K562 (cell line): ENCODE data around the gene ATXN2L. TPM values are rescaled to one million over a fixed set of nuclear protein-coding genes. Genes with fewer than 3 reads are reported as not detected.

ENCODE experiments used
- ATF7 ChIP-seq: fragments of 450-650 bp; IDR thresholded peaks from 2 replicates; pipeline ENCODE4 v1.7.1; 2014; ENCODE audit warnings: mild to moderate bottlenecking, moderate library complexity
- C11orf30 ChIP-seq: fragments of 450-650 bp; IDR thresholded peaks from 2 replicates; pipeline ENCODE4 v1.6.1; 2016; ENCODE audit warnings: low read depth, mild to moderate bottlenecking
- CLOCK ChIP-seq: fragments of 250-450 bp; sonication (Bioruptor Pico); IDR thresholded peaks from 2 replicates; pipeline ENCODE4 v1.4.0; 2020; ENCODE audit warnings: mild to moderate bottlenecking, moderate library complexity, borderline replicate concordance
- CSDE1 ChIP-seq, 2 experiments: fragments of 450-650 bp; IDR thresholded peaks; 2 replicates each; pipeline ENCODE4 v1.6.1; 2016; ENCODE audit warnings: mild to moderate bottlenecking in 1 of 2
- MBD2 ChIP-seq: sonication (generic); IDR thresholded peaks from 2 replicates; pipeline ENCODE4 v1.6.1; 2016; ENCODE audit warnings: low read depth, borderline replicate concordance
- MCM2 ChIP-seq: fragments of 450-650 bp; IDR thresholded peaks from 2 replicates; pipeline ENCODE4 v1.6.1; 2017; ENCODE audit warnings: low read depth, mild to moderate bottlenecking
- SRSF9 ChIP-seq: fragments of 200-400 bp; formaldehyde crosslinking; IDR thresholded peaks from 2 replicates; pipeline ENCODE4 v1.6.1; 2017; ENCODE audit warnings: low read depth, low read length, borderline replicate concordance
- TAF9B ChIP-seq: fragments of 450-650 bp; IDR thresholded peaks from 2 replicates; pipeline ENCODE4 v1.6.1; 2018; ENCODE audit warnings: mild to moderate bottlenecking; ENCODE audit not compliant: partially characterized antibody
- TEAD2 ChIP-seq: fragments of 450-650 bp; IDR thresholded peaks from 2 replicates; pipeline ENCODE4 v1.6.1; 2016; ENCODE audit warnings: missing genetic modification characterization, control low read depth, missing compliant biosample characterization
- THAP7 ChIP-seq: fragments of 250-450 bp; sonication (Bioruptor Pico); IDR thresholded peaks from 2 replicates; pipeline ENCODE4 v1.5.0; 2021
- ZNF518B ChIP-seq: fragments of 250-450 bp; sonication (Bioruptor Pico); IDR thresholded peaks from 2 replicates; pipeline ENCODE4 v1.5.0; 2021; ENCODE audit warnings: mild to moderate bottlenecking, moderate library complexity
- ZNF76 ChIP-seq: fragments of 250-450 bp; sonication (Bioruptor Pico); IDR thresholded peaks from 2 replicates; pipeline ENCODE4 v1.4.0; 2020; ENCODE audit warnings: mild to moderate bottlenecking, moderate library complexity, borderline replicate concordance
- ZSCAN32 ChIP-seq: fragments of 450-650 bp; formaldehyde crosslinking; IDR thresholded peaks from 2 replicates; pipeline ENCODE4 v1.4.0; 2020; ENCODE audit warnings: mild to moderate bottlenecking, moderate library complexity
- polyA plus RNA-seq, 8 experiments: library from polyadenylated mRNA; depleted of rRNA in 4 of 8; stranded (reverse) in 5 of 8; unstranded in 3 of 8; fragments of >200 nt; fragmentation: Nextera tagmentation in 2 of 8; fragmentation: Illumina TruSeq in 1 of 8; extraction: Ambion mirVana in 2 of 8; extraction: Trizol in 1 of 8; gene quantifications; 2 replicates each; pipeline versions ENCODE4 v1.2.1 to v1.2.3, GENCODE V29; 2011 to 2014; ENCODE audit warnings: inconsistent platforms in 1 of 8, missing spikeins in 1 of 8
- total RNA-seq, 7 experiments: library from RNA; depleted of rRNA in 6 of 7; stranded (reverse); fragments of >200 nt in 6 of 7; fragmentation: Illumina TruSeq in 2 of 7; extraction: Trizol in 2 of 7; gene quantifications; 2 replicates each; pipeline versions ENCODE4 v1.2.1 to v1.2.3, GENCODE V29; 2011 to 2021; ENCODE audit warnings: low replicate concordance in 1 of 7
- TF ChIP-seq, protein P1 (sequence below): IDR thresholded peaks from 2 replicates; pipeline ENCODE4 v1.6.1; 2011; ENCODE audit warnings: borderline replicate concordance, low read depth, mild to moderate bottlenecking, moderate library complexity, low read length; ENCODE audit not compliant: insufficient read depth, poor library complexity, severe bottlenecking
- TF ChIP-seq, protein P2 (sequence below): sonication (generic); formaldehyde crosslinking; IDR thresholded peaks from 2 replicates; pipeline ENCODE4 v1.8.0; 2022; ENCODE audit warnings: mild to moderate bottlenecking, low read depth, missing genetic modification reagents

ATXN2L gene
- total and polyA plus RNA-seq, 9 of the 15 experiments (the other 6 are each of a cell fraction or from before 2014, with no cell fraction given) = 3.8 to 280 (median 37.2) TPM

DNA sequence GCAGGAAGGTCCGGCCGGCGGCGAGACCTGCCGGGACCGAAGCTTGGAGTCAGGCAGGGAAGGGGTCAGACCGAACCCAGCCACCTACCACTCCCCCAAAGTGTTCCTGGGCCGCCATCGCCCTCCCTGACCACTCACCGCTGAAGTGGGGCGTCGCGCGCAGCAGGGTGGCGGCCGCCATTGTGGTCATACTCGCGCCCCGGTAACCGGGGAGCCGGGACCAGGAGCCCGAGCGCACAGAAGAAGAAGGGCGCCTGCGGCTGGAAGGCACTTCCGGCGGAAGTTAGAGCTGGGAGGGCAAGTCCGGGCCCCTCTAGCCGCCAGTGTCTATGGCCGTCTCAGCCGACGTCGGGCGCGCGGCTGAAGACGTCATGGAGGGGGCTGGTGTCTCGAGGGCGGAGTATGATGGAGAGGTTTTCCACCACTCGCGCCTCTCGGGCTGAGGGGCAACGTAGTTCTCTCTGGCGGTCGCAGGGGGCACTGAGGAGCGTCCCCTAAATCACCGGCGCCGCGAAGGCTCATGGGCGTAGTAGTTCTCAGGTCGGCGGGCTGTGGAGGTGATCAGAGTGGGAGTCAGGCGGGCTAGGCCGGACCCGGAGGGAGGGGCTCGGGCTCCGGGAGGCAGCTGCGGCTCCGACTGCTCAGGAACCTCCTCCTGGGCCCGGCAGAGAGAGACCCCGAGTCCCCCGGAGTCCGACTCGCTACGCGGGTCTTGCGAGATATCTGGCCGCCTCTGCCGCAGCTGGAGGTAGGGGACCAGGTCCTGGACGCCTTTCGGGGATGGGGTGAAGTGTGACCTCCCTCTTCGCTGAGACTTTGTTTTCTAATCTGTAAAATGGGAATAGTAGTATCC lies 23.5 kb downstream of the ATXN2L start, which contains the start of gene TUFM (continued):
- TF ChIP-seq TAF9B = peak; percentile 59
- TF ChIP-seq SRSF9 = no peak
- no peak for TF ChIP-seq TEAD2
- TF ChIP-seq C11orf30 = peak; percentile 98
- peak; percentile 96 for TF ChIP-seq ATF7
- no peak for TF ChIP-seq MCM2
- TF ChIP-seq ZNF76 (CRISPR knock-in tag) = no peak
- no peak for TF ChIP-seq ZNF518B (CRISPR knock-in tag)
- TF ChIP-seq, protein P1, sequence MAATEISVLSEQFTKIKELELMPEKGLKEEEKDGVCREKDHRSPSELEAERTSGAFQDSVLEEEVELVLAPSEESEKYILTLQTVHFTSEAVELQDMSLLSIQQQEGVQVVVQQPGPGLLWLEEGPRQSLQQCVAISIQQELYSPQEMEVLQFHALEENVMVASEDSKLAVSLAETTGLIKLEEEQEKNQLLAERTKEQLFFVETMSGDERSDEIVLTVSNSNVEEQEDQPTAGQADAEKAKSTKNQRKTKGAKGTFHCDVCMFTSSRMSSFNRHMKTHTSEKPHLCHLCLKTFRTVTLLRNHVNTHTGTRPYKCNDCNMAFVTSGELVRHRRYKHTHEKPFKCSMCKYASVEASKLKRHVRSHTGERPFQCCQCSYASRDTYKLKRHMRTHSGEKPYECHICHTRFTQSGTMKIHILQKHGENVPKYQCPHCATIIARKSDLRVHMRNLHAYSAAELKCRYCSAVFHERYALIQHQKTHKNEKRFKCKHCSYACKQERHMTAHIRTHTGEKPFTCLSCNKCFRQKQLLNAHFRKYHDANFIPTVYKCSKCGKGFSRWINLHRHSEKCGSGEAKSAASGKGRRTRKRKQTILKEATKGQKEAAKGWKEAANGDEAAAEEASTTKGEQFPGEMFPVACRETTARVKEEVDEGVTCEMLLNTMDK = no peak
- peak; percentile 78 for TF ChIP-seq MBD2
- TF ChIP-seq THAP7 = no peak
- TF ChIP-seq ZSCAN32 (CRISPR knock-in tag) = no peak
- TF ChIP-seq, protein P2, sequence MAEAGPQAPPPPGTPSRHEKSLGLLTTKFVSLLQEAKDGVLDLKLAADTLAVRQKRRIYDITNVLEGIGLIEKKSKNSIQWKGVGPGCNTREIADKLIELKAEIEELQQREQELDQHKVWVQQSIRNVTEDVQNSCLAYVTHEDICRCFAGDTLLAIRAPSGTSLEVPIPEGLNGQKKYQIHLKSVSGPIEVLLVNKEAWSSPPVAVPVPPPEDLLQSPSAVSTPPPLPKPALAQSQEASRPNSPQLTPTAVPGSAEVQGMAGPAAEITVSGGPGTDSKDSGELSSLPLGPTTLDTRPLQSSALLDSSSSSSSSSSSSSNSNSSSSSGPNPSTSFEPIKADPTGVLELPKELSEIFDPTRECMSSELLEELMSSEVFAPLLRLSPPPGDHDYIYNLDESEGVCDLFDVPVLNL (CRISPR knock-in tag) = no peak
- TF ChIP-seq CSDE1 (IDR thresholded peaks at IDR 0.05) = no peak; a peak in 1 of 4 replicates
- TF ChIP-seq CLOCK = no peak
